AG04450 (cell line): ENCODE results near the gene ANTXRL. TPM values are rescaled to one million over a fixed set of nuclear protein-coding genes. Genes with fewer than 3 reads are reported as not detected.

Experiments
- CTCF ChIA-PET: fragments of 300-600, 350-600 bp; formaldehyde crosslinking; extraction: SDS; loops from one replicate; lab custom pipeline; 2022; ENCODE audit warnings: antibody characterized with exemption, inconsistent platforms; lab: Charles Lee
- POLR2A ChIA-PET: fragments of 350-600 bp; formaldehyde crosslinking; extraction: SDS; loops from one replicate; lab custom pipeline; 2021; ENCODE audit warnings: antibody characterized with exemption, inconsistent platforms; lab: Yijun Ruan, JAX
- DNase-seq: peaks from one replicate; pipeline ENCODE4 v3.0.0-alpha.2; 2011; ENCODE audit warnings: low read depth, low spot score
- H3K27ac ChIP-seq: one replicate; pipeline ENCODE4 v1.5.1; 2012; ENCODE audit warnings: low read depth, low read length, control low read depth
- H3K27me3 ChIP-seq: one replicate; pipeline ENCODE4 v1.6.0; 2012; ENCODE audit warnings: low read length; ENCODE audit not compliant: control insufficient read depth, insufficient read depth
- H3K4me3 ChIP-seq: 2 replicates; pipeline ENCODE4 v1.5.1; 2011; ENCODE audit warnings: mild to moderate bottlenecking, low read depth, low read length, control low read depth
- H3K9me3 ChIP-seq: 2 replicates; pipeline ENCODE4 v1.5.1; 2012; ENCODE audit warnings: low read length; ENCODE audit not compliant: control insufficient read depth, insufficient read depth
- CTCF ChIP-seq: IDR thresholded peaks from 2 replicates; pipeline ENCODE4 v1.5.1; 2011; ENCODE audit warnings: low read depth, low read length, control low read depth, inconsistent platforms
- polyA plus RNA-seq: library from polyadenylated mRNA; depleted of rRNA; stranded (reverse); fragments of >200 nt; gene quantifications from 2 replicates; pipeline ENCODE4 v1.2.3, GENCODE V29; 2011

ANTXRL gene
- polyA plus RNA-seq, 1 experiment, result not detected

- TF ChIP-seq CTCF, result no peak
- CTCF ChIA-PET, result no interaction called here
- Histone ChIP-seq H3K9me3 (no peaks in the 10 kb centered on the region; the same call in 1 of the 2 replicates), H3K27ac (no peak overlapping the region), H3K27me3 (no peaks in the 10 kb centered on the region), H3K4me3 (no peak overlapping the region)
- no peak for DNase-seq
- POLR2A ChIA-PET, result no interaction called here
Measured at GRCh38 chr10:46296641-46297141, 9.9 kb downstream of the ANTXRL start.

DNA sequence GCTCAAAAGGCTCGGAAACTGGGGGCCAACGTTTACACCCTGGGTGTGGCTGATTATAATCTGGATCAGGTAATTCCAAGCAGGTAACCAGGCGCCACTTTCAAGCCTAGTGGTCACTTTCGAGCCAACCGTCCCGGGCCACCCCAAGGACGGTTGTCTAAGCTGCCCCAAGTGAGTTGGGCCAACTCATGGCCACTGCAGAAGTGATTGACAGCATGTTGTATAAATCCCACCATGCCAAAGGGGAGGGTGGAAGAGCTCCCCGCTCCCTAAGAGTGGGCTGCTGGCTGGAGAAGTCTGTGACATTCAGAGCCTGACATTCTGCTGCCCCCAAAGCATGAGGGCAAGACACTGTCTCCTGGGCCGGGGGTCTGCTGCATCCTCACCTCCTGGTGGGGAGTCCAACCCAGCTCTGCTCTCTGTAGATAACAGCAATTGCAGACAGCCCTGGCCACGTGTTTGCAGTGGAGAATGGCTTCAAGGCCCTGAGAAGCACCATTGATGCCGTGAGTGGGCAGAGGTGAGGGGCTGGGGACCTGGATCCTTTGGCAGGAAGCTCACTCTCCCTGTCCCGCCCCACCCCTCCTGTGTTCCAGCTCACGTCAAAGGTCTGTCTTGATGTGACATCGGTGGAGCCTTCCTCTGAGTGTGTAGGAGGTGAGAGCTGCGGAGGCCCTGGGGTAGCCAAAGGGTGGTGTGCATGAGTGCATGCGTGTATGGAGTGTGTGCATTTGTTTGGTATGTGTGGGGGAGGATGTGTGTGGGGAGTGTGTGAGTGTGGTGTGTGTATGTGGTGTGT is 10.8 kb downstream of the ANTXRL start:
- no peak for TF ChIP-seq CTCF
- Histone ChIP-seq H3K9me3 (no peaks in the 10 kb centered on the region; the same call in 1 of the 2 replicates), H3K4me3 (no peak overlapping the region), H3K27ac (no peak overlapping the region), H3K27me3 (no peaks in the 10 kb centered on the region)
- no peak for DNase-seq
- CTCF ChIA-PET, result no interaction called here
- POLR2A ChIA-PET, result no interaction called here

- DNase-seq, result no peak
- Histone ChIP-seq H3K27me3 (peaks cover 3% of the 10 kb centered on the region), H3K9me3 (no peaks in the 10 kb centered on the region; the same call in 1 of the 2 replicates), H3K4me3 (no peak overlapping the region), H3K27ac (no peak overlapping the region)
- TF ChIP-seq CTCF, result no peak
- ChIA-PET POLR2A (no interaction called here), CTCF (no interaction called here)
Measured at GRCh38 chr10:46298477-46299285, 11.9 kb downstream of the ANTXRL start.

DNA sequence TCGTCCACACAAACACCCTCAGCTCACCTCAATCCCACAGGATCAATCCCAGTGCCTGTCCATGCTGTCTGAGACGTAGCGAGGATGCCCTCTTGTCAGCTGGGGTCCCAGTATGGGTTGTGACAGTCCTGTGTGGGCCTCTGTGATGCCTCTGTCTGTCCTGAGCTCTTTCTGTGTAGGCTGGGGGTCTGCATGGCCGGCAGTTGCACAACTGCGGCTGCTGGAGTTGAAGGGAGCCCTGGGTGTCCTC is 12.4 kb downstream of the ANTXRL start:
- no peak for DNase-seq
- CTCF ChIA-PET, result no interaction called here
- H3K27ac ChIP-seq, result no peak overlapping the region
- no peak for TF ChIP-seq CTCF
- H3K4me3 ChIP-seq, result no peak overlapping the region
- H3K27me3 ChIP-seq, result peaks cover 3% of the 10 kb centered on the region
- H3K9me3 ChIP-seq, result no peaks in the 10 kb centered on the region; the same call in 1 of the 2 replicates
- POLR2A ChIA-PET, result no interaction called here
